HCT116 (cell line): Measurements from ENCODE around the gene HSF2BP. TPM values are rescaled to one million over a fixed set of nuclear protein-coding genes. Genes with fewer than 3 reads are reported as not detected.

ENCODE experiments used
- ATAC-seq: fragments of 200-7000 bp; cut with Tn5 transposase; 2 replicates; pipeline ENCODE4 v1.9.1; 2020; ENCODE audit warnings: mild to moderate bottlenecking, moderate library complexity
- BruUV-seq: library from RNA; stranded (reverse); fragments of 400-500 nt; replicated peaks from 2 replicates; lab custom pipeline; 2021; lab: Mats Ljungman, UMichigan
- CTCF ChIA-PET: fragments of 300-600 bp; sonication (Branson Sonifier 250); formaldehyde crosslinking; loops from one replicate; lab custom pipeline; 2021; ENCODE audit warnings: antibody characterized with exemption; lab: Charles Lee
- POLR2A ChIA-PET: fragments of 300-600, 350-600 bp; sonication (Branson Sonifier 250); formaldehyde crosslinking; loops from one replicate; lab custom pipeline; 2021; ENCODE audit warnings: antibody characterized with exemption; lab: Charles Lee
- RAD21 ChIA-PET, 2 experiments: fragments of 300-600 bp; sonication (Branson Sonifier 250); formaldehyde crosslinking; loops; one replicate each; lab custom pipeline; 2023; ENCODE audit warnings: low total read pairs in 2 of 2; ENCODE audit not compliant: uncharacterized antibody in 2 of 2, unreplicated experiment in 2 of 2, low non-redundant PET in 1 of 2; lab: Charles Lee
- DNase-seq: peaks from one replicate; pipeline ENCODE4 v3.0.0-alpha.2; 2010; ENCODE audit warnings: low read depth, low spot score
- H2AFZ ChIP-seq: fragments of 200-600 bp; shearing (Covaris generic), sonication (generic); 2 replicates; pipeline ENCODE4 v1.6.1; 2017; ENCODE audit warnings: low read depth, mixed run types, mixed read lengths, antibody characterized with exemption, low read length; ENCODE audit not compliant: poor library complexity, severe bottlenecking
- H3K27ac ChIP-seq: 2 replicates; pipeline ENCODE4 v1.5.1; 2012; ENCODE audit warnings: low read depth, low read length
- H3K27me3 ChIP-seq: fragments of 200-600 bp; sonication (generic); 2 replicates; pipeline ENCODE4 v1.6.1; 2016; ENCODE audit warnings: mixed run types, low read length, mixed read lengths; ENCODE audit not compliant: insufficient read depth
- H3K36me3 ChIP-seq, 2 experiments: fragments of 200-500 bp in 1 of 2; fragments of 200-600 bp in 1 of 2; sonication (Bioruptor generic) in 1 of 2; sonication (generic) in 1 of 2; 2 replicates each; pipeline versions ENCODE4 v1.5.1 to v1.6.1; 2014 to 2016; ENCODE audit warnings: low read length in 2 of 2, inconsistent platforms in 1 of 2, mixed read lengths in 1 of 2, mixed run types in 1 of 2; ENCODE audit not compliant: insufficient read depth in 2 of 2, control insufficient read depth in 1 of 2
- H3K4me1 ChIP-seq, 2 experiments: fragments of 200-600 bp in 1 of 2; sonication (generic) in 1 of 2; 2 replicates each; pipeline versions ENCODE4 v1.5.1 to v1.6.1; 2012 to 2017; ENCODE audit warnings: low read length in 2 of 2, inconsistent platforms in 1 of 2, mild to moderate bottlenecking in 1 of 2, mixed read lengths in 1 of 2, mixed run types in 1 of 2, moderate library complexity in 1 of 2; ENCODE audit not compliant: insufficient read depth in 2 of 2, control insufficient read depth in 1 of 2
- H3K4me2 ChIP-seq: fragments of 200-600 bp; sonication (generic); 2 replicates; pipeline ENCODE4 v1.6.1; 2017; ENCODE audit warnings: mixed run types, low read length, mixed read lengths
- H3K4me3 ChIP-seq, 2 experiments: fragments of 200-600 bp in 1 of 2; sonication (generic) in 1 of 2; replicated peaks in 1 of 2; 2 replicates each; pipeline ENCODE4 v1.5.1; 2011 to 2016; ENCODE audit warnings: low read length in 2 of 2, control low read depth in 1 of 2, low read depth in 1 of 2, mild to moderate bottlenecking in 1 of 2, mixed read lengths in 1 of 2, mixed run types in 1 of 2
- H3K79me2 ChIP-seq: fragments of 200-600 bp; sonication (generic); 2 replicates; pipeline ENCODE4 v1.6.1; 2017; ENCODE audit warnings: mild to moderate bottlenecking, mixed run types, low read length, moderate library complexity, mixed read lengths; ENCODE audit not compliant: insufficient read depth
- H3K9ac ChIP-seq: fragments of 200-600 bp; sonication (generic); 2 replicates; pipeline ENCODE4 v1.6.1; 2016; ENCODE audit warnings: low read length, mixed read lengths
- H3K9me2 ChIP-seq: fragments of 200-600 bp; sonication (generic), shearing (Covaris generic); 2 replicates; pipeline ENCODE4 v1.6.1; 2017; ENCODE audit warnings: mixed run types, mild to moderate bottlenecking, moderate library complexity; ENCODE audit not compliant: insufficient read depth
- H3K9me3 ChIP-seq, 2 experiments: fragments of 200-500 bp in 1 of 2; fragments of 200-600 bp in 1 of 2; sonication (Bioruptor generic) in 1 of 2; sonication (generic) in 1 of 2; 2 replicates each; pipeline ENCODE4 v1.6.1; 2014 to 2017; ENCODE audit warnings: low read length in 2 of 2, mixed read lengths in 2 of 2, inconsistent platforms in 1 of 2, low read depth in 1 of 2, mild to moderate bottlenecking in 1 of 2, mixed run types in 1 of 2, moderate library complexity in 1 of 2; ENCODE audit not compliant: control insufficient read depth in 1 of 2, insufficient read depth in 1 of 2
- H4K20me1 ChIP-seq: fragments of 200-600 bp; sonication (generic), shearing (Covaris generic); 2 replicates; pipeline ENCODE4 v1.6.1; 2017; ENCODE audit warnings: mixed run types, mild to moderate bottlenecking, moderate library complexity; ENCODE audit not compliant: insufficient read depth
- CBX3 ChIP-seq: IDR thresholded peaks from 2 replicates; pipeline ENCODE4 v1.6.1; 2012; ENCODE audit warnings: low read depth
- CEBPB ChIP-seq: IDR thresholded peaks from 2 replicates; pipeline ENCODE4 v1.6.1; 2012; ENCODE audit warnings: low read depth
- ELF1 ChIP-seq: IDR thresholded peaks from 2 replicates; pipeline ENCODE4 v1.6.1; 2012; ENCODE audit warnings: low read depth, borderline replicate concordance
- EZH2 ChIP-seq: fragments of 200-600 bp; sonication (generic); IDR thresholded peaks from 2 replicates; pipeline ENCODE4 v1.6.1; 2017; ENCODE audit warnings: antibody characterized with exemption, mixed run types
- EZH2phosphoT487 ChIP-seq: fragments of 200-600 bp; IDR thresholded peaks from 2 replicates; pipeline ENCODE4 v1.6.1; 2018; ENCODE audit warnings: antibody characterized with exemption, borderline replicate concordance
- FOSL1 ChIP-seq: IDR thresholded peaks from 2 replicates; pipeline ENCODE4 v1.6.1; 2012; ENCODE audit warnings: low read depth
- JUND ChIP-seq: IDR thresholded peaks from 2 replicates; pipeline ENCODE4 v1.6.1; 2012
- POLR2AphosphoS5 ChIP-seq: IDR thresholded peaks from 2 replicates; pipeline ENCODE4 v1.6.1; 2011; ENCODE audit warnings: mild to moderate bottlenecking, low read depth, low read length, moderate library complexity
- RAD21 ChIP-seq: IDR thresholded peaks from 2 replicates; pipeline ENCODE4 v1.6.1; 2012; ENCODE audit warnings: low read depth, mild to moderate bottlenecking
- SP1 ChIP-seq: IDR thresholded peaks from 2 replicates; pipeline ENCODE4 v1.6.1; 2012; ENCODE audit warnings: low read depth
- SRF ChIP-seq: IDR thresholded peaks from 2 replicates; pipeline ENCODE4 v1.6.1; 2012; ENCODE audit warnings: low read depth
- YY1 ChIP-seq: IDR thresholded peaks from 2 replicates; pipeline ENCODE4 v1.6.1; 2011; ENCODE audit warnings: low read length, low read depth, moderate library complexity, mild to moderate bottlenecking; ENCODE audit not compliant: insufficient replicate concordance; ENCODE audit errors: extremely low read depth
- ZFX ChIP-seq: fragments of 450-650 bp; IDR thresholded peaks from 2 replicates; pipeline ENCODE4 v1.6.1; 2017
- ZNF274 ChIP-seq: fragments of 200-500 bp; sonication (Bioruptor generic); IDR thresholded peaks from 2 replicates; pipeline ENCODE4 v1.6.1; 2014; ENCODE audit warnings: mild to moderate bottlenecking, low read depth, low read length, inconsistent platforms
- intact Hi-C: fragments of 100-400 bp; cut with micrococcal nuclease; formaldehyde crosslinking; loops from 2 replicates; pipeline ENCODE4 v1.10.0; 2022
- total RNA-seq: library from RNA; stranded (reverse); gene quantifications from one replicate; pipeline ENCODE4 v1.2.1, GENCODE V29; 2021; ENCODE audit not compliant: unreplicated experiment
- TF ChIP-seq, protein P1 (sequence below): IDR thresholded peaks from 2 replicates; pipeline ENCODE4 v1.6.1; 2012
- TF ChIP-seq, protein P2 (sequence below): IDR thresholded peaks from 2 replicates; pipeline ENCODE4 v1.6.1; 2012
- TF ChIP-seq, protein P3 (sequence below): IDR thresholded peaks from 2 replicates; pipeline ENCODE4 v1.6.1; 2012; ENCODE audit warnings: low read depth

HSF2BP gene
- total RNA-seq, 1 experiment from 2014 or later: 0.59 TPM

DNA sequence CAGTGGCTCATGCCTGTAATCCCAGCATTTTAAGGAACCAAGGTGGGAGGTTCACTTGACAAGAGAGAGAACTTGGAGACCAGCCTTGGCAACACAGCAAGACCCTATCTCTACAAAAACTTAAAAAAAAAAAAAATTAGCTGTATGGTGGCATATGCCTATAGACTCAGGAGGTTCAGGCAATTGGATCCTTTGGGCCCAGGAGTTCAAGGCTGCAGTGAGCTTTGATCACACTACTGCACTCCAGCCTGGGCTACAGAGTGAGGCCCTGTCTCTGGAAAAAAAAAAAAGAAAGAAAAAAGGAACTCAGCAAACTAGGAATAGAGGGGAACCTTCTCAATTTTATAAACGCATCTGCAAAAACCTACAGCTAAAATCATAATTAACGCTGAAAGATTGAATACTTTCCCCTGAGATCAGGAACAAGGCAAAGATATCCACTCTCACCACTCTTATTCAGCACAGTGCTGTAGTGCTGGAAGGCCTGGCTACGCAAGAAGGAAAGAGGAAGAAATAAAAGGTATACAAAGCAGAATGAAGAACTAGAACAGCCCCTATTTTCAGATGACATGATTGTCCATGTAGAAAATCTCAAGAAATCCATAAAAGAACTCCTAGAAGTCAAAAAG lies 21.6 kb downstream of the HSF2BP start:
- ChIA-PET RAD21 (no interaction called here), CTCF (no interaction called here), POLR2A (no interaction called here)
- intact Hi-C loops: no loop called here
- H3K9me2 ChIP-seq: no peaks in the 10 kb centered on the region
- BruUV-seq: no TSS peak
- no peak overlapping the region for H3K4me2 ChIP-seq
- no peak overlapping the region for H2AFZ ChIP-seq
- DNase-seq (no peak), ATAC-seq (no peak)
- H3K27ac ChIP-seq: no peak overlapping the region
- no peaks in the 10 kb centered on the region for H4K20me1 ChIP-seq
- no peak for TF ChIP-seq SP1
- no peak for TF ChIP-seq SRF
- no peak for TF ChIP-seq YY1
- TF ChIP-seq, protein P1, sequence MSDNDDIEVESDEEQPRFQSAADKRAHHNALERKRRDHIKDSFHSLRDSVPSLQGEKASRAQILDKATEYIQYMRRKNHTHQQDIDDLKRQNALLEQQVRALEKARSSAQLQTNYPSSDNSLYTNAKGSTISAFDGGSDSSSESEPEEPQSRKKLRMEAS: no peak
- TF ChIP-seq CBX3: no peak
- TF ChIP-seq, protein P2, sequence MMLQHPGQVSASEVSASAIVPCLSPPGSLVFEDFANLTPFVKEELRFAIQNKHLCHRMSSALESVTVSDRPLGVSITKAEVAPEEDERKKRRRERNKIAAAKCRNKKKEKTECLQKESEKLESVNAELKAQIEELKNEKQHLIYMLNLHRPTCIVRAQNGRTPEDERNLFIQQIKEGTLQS: no peak
- no peak for TF ChIP-seq ZNF274
- TF ChIP-seq RAD21: no peak
- TF ChIP-seq ZFX: no peak
- TF ChIP-seq CEBPB: no peak
- TF ChIP-seq JUND: no peak
- no peak for TF ChIP-seq ELF1
- no peak for TF ChIP-seq EZH2
- TF ChIP-seq EZH2phosphoT487: no peak
- TF ChIP-seq, protein P3, sequence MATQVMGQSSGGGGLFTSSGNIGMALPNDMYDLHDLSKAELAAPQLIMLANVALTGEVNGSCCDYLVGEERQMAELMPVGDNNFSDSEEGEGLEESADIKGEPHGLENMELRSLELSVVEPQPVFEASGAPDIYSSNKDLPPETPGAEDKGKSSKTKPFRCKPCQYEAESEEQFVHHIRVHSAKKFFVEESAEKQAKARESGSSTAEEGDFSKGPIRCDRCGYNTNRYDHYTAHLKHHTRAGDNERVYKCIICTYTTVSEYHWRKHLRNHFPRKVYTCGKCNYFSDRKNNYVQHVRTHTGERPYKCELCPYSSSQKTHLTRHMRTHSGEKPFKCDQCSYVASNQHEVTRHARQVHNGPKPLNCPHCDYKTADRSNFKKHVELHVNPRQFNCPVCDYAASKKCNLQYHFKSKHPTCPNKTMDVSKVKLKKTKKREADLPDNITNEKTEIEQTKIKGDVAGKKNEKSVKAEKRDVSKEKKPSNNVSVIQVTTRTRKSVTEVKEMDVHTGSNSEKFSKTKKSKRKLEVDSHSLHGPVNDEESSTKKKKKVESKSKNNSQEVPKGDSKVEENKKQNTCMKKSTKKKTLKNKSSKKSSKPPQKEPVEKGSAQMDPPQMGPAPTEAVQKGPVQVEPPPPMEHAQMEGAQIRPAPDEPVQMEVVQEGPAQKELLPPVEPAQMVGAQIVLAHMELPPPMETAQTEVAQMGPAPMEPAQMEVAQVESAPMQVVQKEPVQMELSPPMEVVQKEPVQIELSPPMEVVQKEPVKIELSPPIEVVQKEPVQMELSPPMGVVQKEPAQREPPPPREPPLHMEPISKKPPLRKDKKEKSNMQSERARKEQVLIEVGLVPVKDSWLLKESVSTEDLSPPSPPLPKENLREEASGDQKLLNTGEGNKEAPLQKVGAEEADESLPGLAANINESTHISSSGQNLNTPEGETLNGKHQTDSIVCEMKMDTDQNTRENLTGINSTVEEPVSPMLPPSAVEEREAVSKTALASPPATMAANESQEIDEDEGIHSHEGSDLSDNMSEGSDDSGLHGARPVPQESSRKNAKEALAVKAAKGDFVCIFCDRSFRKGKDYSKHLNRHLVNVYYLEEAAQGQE: no peak
- no peak for TF ChIP-seq POLR2AphosphoS5
- TF ChIP-seq FOSL1: no peak
- no peaks in the 10 kb centered on the region for H3K79me2 ChIP-seq
- no peaks in the 10 kb centered on the region for H3K4me1 ChIP-seq
- no peak overlapping the region for H3K4me3 ChIP-seq
- H3K9me3 ChIP-seq: no peaks in the 10 kb centered on the region
- no peaks in the 10 kb centered on the region for H3K36me3 ChIP-seq
- H3K9ac ChIP-seq: no peak overlapping the region
- H3K27me3 ChIP-seq: no peaks in the 10 kb centered on the region
